SK-N-MC (cell line): Measurements from ENCODE around the gene PARG.
"Not testable (repeated sequence)": the region's sequence is repeated elsewhere in the genome, so short reads cannot be mapped to it uniquely, and the experiment has no call there.

Source experiments
- EZH2 ChIP-seq: fragments of 200-600 bp; sonication (generic); IDR thresholded peaks from one replicate; pipeline ENCODE4 v1.6.1; 2017; ENCODE audit warnings: antibody characterized with exemption
- POLR2AphosphoS5 ChIP-seq: IDR thresholded peaks from 2 replicates; pipeline ENCODE4 v1.6.1; 2012; ENCODE audit warnings: mild to moderate bottlenecking, low read depth, low read length, borderline replicate concordance

DNA sequence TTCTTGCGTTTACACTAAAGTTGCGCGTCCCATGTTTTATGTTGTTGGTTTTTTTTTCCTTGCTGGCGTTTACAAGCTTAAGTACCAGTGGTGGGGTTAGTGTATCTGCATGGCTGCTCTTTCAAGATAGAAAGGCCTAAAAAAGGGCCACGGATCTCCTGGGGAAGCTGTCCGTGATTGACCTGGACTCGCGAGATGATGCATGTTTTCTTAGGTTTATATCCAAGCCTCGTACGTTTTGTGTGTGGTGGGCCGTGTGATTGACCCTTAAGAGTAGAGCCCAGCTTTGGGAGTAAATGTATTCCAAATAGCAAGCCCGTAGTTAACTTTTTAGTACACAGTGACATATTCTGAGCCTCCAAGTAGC is 495 bp upstream of the PARG start:
- not testable (repeated sequence) for TF ChIP-seq EZH2, POLR2AphosphoS5
